GM12878 (cell line): ENCODE data around the gene TRIM3. TPM values are rescaled to one million over a fixed set of nuclear protein-coding genes. Genes with fewer than 3 reads are reported as not detected.

Source experiments
- ATAC-seq: fragments of 200-7000 bp; cut with Tn5 transposase; 3 replicates; pipeline ENCODE4 v1.9.1; 2020; ENCODE audit warnings: mild to moderate bottlenecking, moderate library complexity
- BruUV-seq: library from RNA; stranded (reverse); fragments of 400-500 nt; replicated peaks from 2 replicates; lab custom pipeline; 2021; lab: Mats Ljungman, UMichigan
- CTCF ChIA-PET: fragments of 300-600 bp; sonication (Branson Sonifier 250); formaldehyde crosslinking; extraction: SDS; loops from one replicate; lab custom pipeline; 2021; ENCODE audit warnings: inconsistent platforms; lab: Yijun Ruan, JAX
- POLR2A ChIA-PET: fragments of 350-600 bp; formaldehyde crosslinking; extraction: SDS; loops from one replicate; lab custom pipeline; 2021; ENCODE audit warnings: inconsistent platforms; lab: Charles Lee
- RAD21 ChIA-PET: fragments of 300-600 bp; sonication (Branson Sonifier 250); formaldehyde crosslinking; loops from one replicate; lab custom pipeline; 2023; ENCODE audit warnings: antibody characterized with exemption; ENCODE audit not compliant: unreplicated experiment; lab: Charles Lee
- SMC1A ChIA-PET: fragments of 300-600 bp; sonication (Branson Sonifier 250); formaldehyde crosslinking; loops from one replicate; lab custom pipeline; 2023; ENCODE audit not compliant: unreplicated experiment, uncharacterized antibody; lab: Charles Lee
- DNase-seq: peaks from one replicate; pipeline ENCODE4 v3.0.0-alpha.2; 2011; ENCODE audit warnings: low read depth, low spot score
- FAIRE-seq: peaks from 3 replicates; lab custom pipeline; 2011; peaks lifted over from hg19 to GRCh38; lab: Jason Lieb, UNC
- H2AFZ ChIP-seq: 2 replicates; pipeline ENCODE4 v1.6.0; 2011; ENCODE audit warnings: low read depth, low read length, control low read depth; ENCODE audit not compliant: control insufficient read depth
- H3K27ac ChIP-seq: 2 replicates; pipeline ENCODE4 v1.5.1; 2011; ENCODE audit warnings: control low read depth; ENCODE audit not compliant: control insufficient read depth, insufficient read depth
- H3K27me3 ChIP-seq, 2 experiments: replicated peaks in 1 of 2; 2 replicates each; pipeline versions ENCODE4 v1.6.0 to v1.6.1; 2011; ENCODE audit warnings: low read length in 1 of 2; ENCODE audit not compliant: control insufficient read depth in 2 of 2, insufficient read depth in 2 of 2
- H3K36me3 ChIP-seq, 2 experiments: 2 replicates each; pipeline ENCODE4 v1.5.1; 2011; ENCODE audit warnings: low read length in 1 of 2; ENCODE audit not compliant: control insufficient read depth in 2 of 2, insufficient read depth in 2 of 2
- H3K4me1 ChIP-seq: 2 replicates; pipeline ENCODE4 v1.6.1; 2011; ENCODE audit warnings: mild to moderate bottlenecking, low read length, moderate library complexity, mixed read lengths; ENCODE audit not compliant: control insufficient read depth, insufficient read depth
- H3K4me2 ChIP-seq: 2 replicates; pipeline ENCODE4 v1.6.0; 2011; ENCODE audit warnings: control low read depth; ENCODE audit not compliant: control insufficient read depth, insufficient read depth
- H3K4me3 ChIP-seq: fragments of 200-600 bp; sonication (generic); 2 replicates; pipeline ENCODE4 v1.5.1; 2016
- H3K79me2 ChIP-seq: 2 replicates; pipeline ENCODE4 v1.6.0; 2011; ENCODE audit warnings: low read length; ENCODE audit not compliant: control insufficient read depth, insufficient read depth
- H3K9ac ChIP-seq: 2 replicates; pipeline ENCODE4 v1.8.0; 2011; ENCODE audit warnings: low read length, control low read depth, mixed read lengths; ENCODE audit not compliant: control insufficient read depth, insufficient read depth
- H3K9me3 ChIP-seq: replicated peaks from 3 replicates; pipeline ENCODE4 v1.5.1; 2011; ENCODE audit warnings: mild to moderate bottlenecking, low read length; ENCODE audit not compliant: control insufficient read depth, insufficient read depth
- H4K20me1 ChIP-seq: 2 replicates; pipeline ENCODE4 v1.6.0; 2011; ENCODE audit not compliant: control insufficient read depth, insufficient read depth
- CTCF ChIP-seq, 3 experiments: IDR thresholded peaks in 2 of 3; conservative IDR thresholded peaks in 1 of 3; 2 replicates each; pipeline ENCODE4 v1.5.1; 2011; ENCODE audit warnings: low read depth in 3 of 3, low read length in 3 of 3, mild to moderate bottlenecking in 3 of 3, control low read depth in 2 of 3, moderate library complexity in 2 of 3, inconsistent platforms in 1 of 3, mixed read lengths in 1 of 3; ENCODE audit not compliant: control insufficient read depth in 2 of 3, insufficient read depth in 1 of 3; ENCODE audit errors: extremely low read depth in 1 of 3
- DPF2 ChIP-seq: fragments of 450-650 bp; IDR thresholded peaks from 2 replicates; pipeline ENCODE4 v1.6.1; 2017; ENCODE audit warnings: mild to moderate bottlenecking
- FOXK2 ChIP-seq: fragments of 450-650 bp; IDR thresholded peaks from 2 replicates; pipeline ENCODE4 v1.6.1; 2017; ENCODE audit warnings: mild to moderate bottlenecking, moderate library complexity
- WRNIP1 ChIP-seq: IDR thresholded peaks from 2 replicates; pipeline ENCODE4 v1.6.1; 2011; ENCODE audit warnings: low read depth, low read length, improper control_type of control experiment, borderline replicate concordance
- YBX1 ChIP-seq: fragments of 450-650 bp; IDR thresholded peaks from 2 replicates; pipeline ENCODE4 v1.6.1; 2016; ENCODE audit warnings: antibody characterized with exemption
- ZBED1 ChIP-seq: IDR thresholded peaks from 2 replicates; pipeline ENCODE4 v1.6.1; 2016; ENCODE audit warnings: borderline replicate concordance
- ZNF207 ChIP-seq: fragments of 450-650 bp; IDR thresholded peaks from 2 replicates; pipeline ENCODE4 v1.6.1; 2014; ENCODE audit warnings: antibody characterized with exemption, mild to moderate bottlenecking, borderline replicate concordance
- WGBS: methylation state at CpG from one replicate; pipeline ENCODE4 v1.1.6; 2016; ENCODE audit warnings: low lambda C conversion rate; ENCODE audit not compliant: insufficient replicate concordance, insufficient coverage; ENCODE audit errors: missing lambda C conversion rate; 5-methylcytosine and 5-hydroxymethylcytosine counted together
- in situ Hi-C: fragments of 300-500 bp; cut with MboI; formaldehyde crosslinking; loops from 9 replicates; pipeline ENCODE4 v1.14.3; 2018; ENCODE audit warnings: mixed read lengths
- intact Hi-C: fragments of 100-400 bp; cut with micrococcal nuclease; formaldehyde crosslinking; loops from one replicate; pipeline ENCODE4 v1.14.2; 2022; ENCODE audit not compliant: unreplicated experiment
- polyA plus RNA-seq, 11 experiments: library from polyadenylated mRNA; depleted of rRNA in 4 of 11; unstranded in 6 of 11; stranded (reverse) in 5 of 11; fragments of >200 nt; fragmentation: Nextera tagmentation in 4 of 11; fragmentation: Illumina TruSeq in 1 of 11; extraction: Ambion mirVana in 4 of 11; extraction: Trizol in 1 of 11; gene quantifications; 1 replicate in 1 of 11; 2 replicates in 10 of 11; pipeline versions ENCODE4 v1.2.1 to v1.2.3, GENCODE V29; 2011 to 2016; ENCODE audit warnings: inconsistent platforms in 2 of 11, missing spikeins in 2 of 11, low read depth in 1 of 11
- total RNA-seq, 4 experiments: library from RNA; depleted of rRNA in 3 of 4; stranded (reverse); fragments of >200 nt in 3 of 4; fragmentation: Illumina TruSeq in 1 of 4; extraction: Trizol in 1 of 4; gene quantifications; 2 replicates each; pipeline versions ENCODE4 v1.2.1 to v1.2.3, GENCODE V29; 2013 to 2021

TRIM3 gene
- total and polyA plus RNA-seq, 10 of the 15 experiments (the other 5 are each of a cell fraction or from before 2014, with no cell fraction given), result 0.34 to 11.8 (median 4.8) TPM

DNA sequence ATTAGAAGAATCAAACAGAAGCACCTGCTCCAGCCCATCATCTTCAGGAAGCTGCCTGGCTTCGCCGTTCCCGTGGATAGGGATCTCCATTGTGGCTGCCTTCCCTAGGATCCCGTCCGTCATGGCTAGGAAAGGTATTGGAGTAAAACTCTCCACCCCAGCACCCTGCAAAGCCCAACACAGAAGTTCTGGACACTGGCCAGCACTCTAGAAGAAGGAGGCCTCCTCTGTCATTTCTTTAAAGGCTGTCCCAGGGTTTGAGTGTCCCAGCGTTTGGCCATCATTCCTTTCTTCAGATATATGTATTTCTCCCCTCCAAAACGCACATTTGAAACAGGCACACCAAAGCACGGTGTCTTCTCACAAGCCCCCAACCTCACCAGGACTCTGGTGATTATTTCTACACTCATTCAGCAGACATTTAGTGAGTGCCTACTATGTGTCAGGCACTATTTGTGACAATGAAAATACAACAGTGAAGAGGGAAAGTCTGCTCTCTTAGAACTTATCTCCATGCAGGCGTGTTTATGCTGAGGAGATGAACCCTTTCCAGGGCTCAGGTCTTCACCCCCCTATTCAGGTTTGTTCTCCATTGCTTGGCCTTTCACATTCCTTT lies 6.7 kb upstream of the TRIM3 start:
- Histone ChIP-seq H2AFZ (peak overlapping the region; percentile 83; the same call in 1 of the 2 replicates), H3K4me1 (peaks cover 15% of the 10 kb centered on the region), H3K9me3 (no peaks in the 10 kb centered on the region), H3K36me3 (peaks cover 1 to 18% of the 10 kb centered on the region in 2 experiments; a peak in 3 of 4 replicates), H3K79me2 (peaks cover 40% of the 10 kb centered on the region), H3K27ac (peak overlapping the region; percentile 76), H3K4me3 (peak overlapping the region; percentile 98), H4K20me1 (no peaks in the 10 kb centered on the region), H3K9ac (peak overlapping the region; percentile 89)
- ATAC-seq (no peak), DNase-seq (no peak)
- 70% methylated on average over 9 of the region's 9 CpGs for WGBS
- intact Hi-C loops, result loop anchor here (2.0 to 10.0 kb wide), 3 partner anchors 126 to 1044 kb away; partner anchors contain the start of genes CNGA4 and FHIP1B
- in situ Hi-C loops, result loop anchor here (5.0 kb wide), 1 partner anchor 127 kb away; no protein-coding TSS in a partner anchor
- ChIA-PET CTCF (interaction anchor here (2.5 kb wide), 1 partner anchor 203 kb away, joined by 12 read pairs; the partner anchor contains the start of gene MRPL17), SMC1A (no interaction called here)
- TF ChIP-seq CTCF (IDR thresholded peaks at IDR 0.05 in 2 of 3, conservative IDR thresholded peaks at IDR 0.05 in 1 of 3; ENCODE audit: control insufficient read depth in 2 of 3, extremely low read depth in 1 of 3, insufficient read depth in 1 of 3, low read depth in 3 of 3, low read length in 3 of 3) (no peak), YBX1 (no peak), ZBED1 (no peak), ZNF207 (no peak), FOXK2 (no peak), WRNIP1 (no peak), DPF2 (no peak)
- TF ChIP-seq, all 136 proteins: peak for 0
- BruUV-seq, result TSS peak; percentile 74
- RAD21 ChIA-PET, result interaction anchor here (1.0 to 1.7 kb wide), 3 partner anchors 78 to 131 kb away, joined by 3 to 13 read pairs (median 4); partner anchors contain the start of gene TAF10
- Histone ChIP-seq H3K4me2 (peak overlapping the region; percentile 91), H3K27me3 (no peaks in the 10 kb centered on the region)
- POLR2A ChIA-PET, result no interaction called here
- FAIRE-seq, result no peak
